ENCODE data around the gene P3H2.

DNA sequence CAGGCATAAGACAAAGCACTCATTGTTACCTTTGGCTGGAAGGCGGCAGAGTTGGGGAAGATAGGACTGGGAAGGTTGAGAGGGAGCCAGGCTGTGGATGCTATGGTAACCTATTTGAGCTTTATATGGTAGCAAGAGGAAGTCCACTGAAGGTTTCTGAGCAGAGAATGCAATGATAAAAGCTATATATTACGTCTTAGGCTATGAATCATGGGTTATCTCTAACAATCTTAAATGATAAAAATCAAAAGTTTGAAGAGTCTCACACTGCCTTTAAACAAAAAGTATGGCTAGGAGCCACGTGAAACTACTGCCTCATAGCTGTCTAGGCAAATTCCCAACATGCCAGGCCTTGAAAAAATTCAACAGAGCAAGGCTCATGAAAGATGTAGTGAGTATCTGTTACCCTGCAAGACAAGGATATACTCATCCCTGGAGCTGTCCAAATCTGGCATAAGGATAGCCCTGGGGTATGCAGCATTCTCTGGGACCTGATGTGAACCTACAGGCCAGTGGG lies 4.1 kb downstream of the P3H2 start:
- TF ChIP-seq, protein P1, sequence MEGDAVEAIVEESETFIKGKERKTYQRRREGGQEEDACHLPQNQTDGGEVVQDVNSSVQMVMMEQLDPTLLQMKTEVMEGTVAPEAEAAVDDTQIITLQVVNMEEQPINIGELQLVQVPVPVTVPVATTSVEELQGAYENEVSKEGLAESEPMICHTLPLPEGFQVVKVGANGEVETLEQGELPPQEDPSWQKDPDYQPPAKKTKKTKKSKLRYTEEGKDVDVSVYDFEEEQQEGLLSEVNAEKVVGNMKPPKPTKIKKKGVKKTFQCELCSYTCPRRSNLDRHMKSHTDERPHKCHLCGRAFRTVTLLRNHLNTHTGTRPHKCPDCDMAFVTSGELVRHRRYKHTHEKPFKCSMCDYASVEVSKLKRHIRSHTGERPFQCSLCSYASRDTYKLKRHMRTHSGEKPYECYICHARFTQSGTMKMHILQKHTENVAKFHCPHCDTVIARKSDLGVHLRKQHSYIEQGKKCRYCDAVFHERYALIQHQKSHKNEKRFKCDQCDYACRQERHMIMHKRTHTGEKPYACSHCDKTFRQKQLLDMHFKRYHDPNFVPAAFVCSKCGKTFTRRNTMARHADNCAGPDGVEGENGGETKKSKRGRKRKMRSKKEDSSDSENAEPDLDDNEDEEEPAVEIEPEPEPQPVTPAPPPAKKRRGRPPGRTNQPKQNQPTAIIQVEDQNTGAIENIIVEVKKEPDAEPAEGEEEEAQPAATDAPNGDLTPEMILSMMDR (IDR thresholded peaks at IDR 0.05): no peak
- no peak for TF ChIP-seq POLR2A (IDR thresholded peaks at IDR 0.05)
